NCI-H526 treated with DMSO at 0.1 percent for 48 hours (cell line): Measurements from ENCODE around the gene SMIM14.
A peak's percentile ranks its signal among the peaks of the same experiment; 100 is the strongest.
"Not testable (repeated sequence)": the region's sequence is repeated elsewhere in the genome, so short reads cannot be mapped to it uniquely, and the experiment has no call there.

Experiments
- DNase-seq: peaks from one replicate; lab custom pipeline; 2025; lab: John Stamatoyannopoulos, UW

The SMIM14 gene

DNA sequence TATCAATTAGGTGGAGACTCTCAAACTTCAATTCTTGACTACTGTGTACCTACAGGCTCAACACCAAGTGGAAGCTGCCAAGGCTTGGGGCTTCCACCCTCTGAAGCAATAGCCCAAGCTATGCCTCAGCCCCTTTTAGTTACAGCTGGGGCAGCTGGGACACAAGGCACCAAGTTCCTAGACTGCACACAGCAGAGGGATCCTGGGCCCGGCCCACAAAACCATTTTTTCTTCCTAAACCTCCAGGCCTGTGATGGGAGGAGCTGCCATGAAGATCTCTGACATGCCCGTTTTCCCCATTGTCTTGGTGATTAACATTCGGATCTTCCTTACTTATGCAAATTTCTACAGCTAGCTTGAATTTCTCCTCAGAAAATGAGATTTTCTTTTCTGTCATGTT, 108.0 kb downstream of the SMIM14 start:
- DNase-seq = no peak

DNA sequence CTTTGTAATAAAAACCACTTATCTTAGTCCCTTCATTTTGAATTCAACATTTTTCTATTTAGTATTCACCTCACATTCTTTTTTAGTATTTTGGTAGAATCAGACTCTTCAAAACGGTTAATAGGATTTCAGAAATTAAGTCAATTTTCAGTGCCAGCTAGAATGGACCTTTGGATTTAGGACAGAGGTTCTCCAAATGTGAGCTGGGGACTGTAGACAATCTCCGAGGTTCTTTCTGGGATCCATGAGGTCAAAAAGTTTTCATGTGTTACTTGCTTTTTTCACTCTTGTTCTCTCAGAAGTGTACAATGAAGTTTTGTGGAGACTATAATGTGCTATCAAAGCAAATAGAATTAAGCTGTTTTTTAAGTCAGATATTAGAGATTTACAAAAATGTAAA, 109.1 kb downstream of the SMIM14 start:
- no peak for DNase-seq

GRCh38 chr4:39528061-39528465, 110.6 kb downstream of the SMIM14 start:
- DNase-seq = no peak

DNA sequence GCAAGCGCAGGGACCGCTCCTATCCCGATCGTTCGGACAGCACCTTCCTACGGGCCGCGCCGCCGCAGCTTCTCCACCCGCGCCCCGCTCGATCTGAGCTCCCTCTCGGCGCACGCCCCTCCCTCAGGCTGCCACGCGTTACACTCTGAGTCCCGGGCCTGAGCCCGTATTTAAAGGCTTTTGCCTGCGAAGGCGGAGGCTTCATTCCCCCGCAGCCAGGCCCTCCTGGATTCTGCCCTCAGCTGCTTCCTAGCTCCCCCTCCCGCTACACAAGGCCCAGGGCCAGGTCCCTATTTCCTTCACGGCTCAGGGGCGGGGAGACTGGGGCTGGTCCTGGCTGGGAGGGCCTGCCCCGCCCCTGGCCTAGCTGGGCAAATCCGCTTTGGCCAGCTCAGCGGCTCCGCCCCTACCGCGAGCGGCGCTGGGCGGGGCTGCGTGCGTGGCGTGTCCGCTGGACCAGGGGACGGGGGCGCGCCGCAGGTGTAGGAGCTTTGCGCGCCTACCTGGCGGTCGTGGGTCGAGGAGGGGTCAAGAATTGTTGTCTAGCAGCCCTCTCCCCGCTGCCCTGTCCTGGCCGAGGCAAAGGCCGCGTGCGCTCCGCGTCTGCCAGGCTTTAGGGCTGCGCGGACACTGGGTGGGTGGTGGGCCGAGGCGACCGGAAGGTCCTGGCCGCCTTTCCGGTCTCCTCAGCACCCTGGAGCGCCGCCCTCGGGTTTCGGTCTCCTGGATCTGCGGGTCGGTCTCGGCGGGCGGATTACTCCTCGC, 111.2 kb downstream of the SMIM14 start, which contains the start of gene UGDH:
UGDH (minus strand) TSS at position 144 of the 765 bp plus-strand sequence. CDS start 5,927 bp downstream, outside the sequence.
- DNase-seq = peak; percentile 97

- DNase-seq = peak; percentile 71
Observed at GRCh38 chr4:39526765-39527295, 111.8 kb downstream of the SMIM14 start.

- no peak for DNase-seq
Observed at GRCh38 chr4:39525822-39526690, 112.6 kb downstream of the SMIM14 start.

DNA sequence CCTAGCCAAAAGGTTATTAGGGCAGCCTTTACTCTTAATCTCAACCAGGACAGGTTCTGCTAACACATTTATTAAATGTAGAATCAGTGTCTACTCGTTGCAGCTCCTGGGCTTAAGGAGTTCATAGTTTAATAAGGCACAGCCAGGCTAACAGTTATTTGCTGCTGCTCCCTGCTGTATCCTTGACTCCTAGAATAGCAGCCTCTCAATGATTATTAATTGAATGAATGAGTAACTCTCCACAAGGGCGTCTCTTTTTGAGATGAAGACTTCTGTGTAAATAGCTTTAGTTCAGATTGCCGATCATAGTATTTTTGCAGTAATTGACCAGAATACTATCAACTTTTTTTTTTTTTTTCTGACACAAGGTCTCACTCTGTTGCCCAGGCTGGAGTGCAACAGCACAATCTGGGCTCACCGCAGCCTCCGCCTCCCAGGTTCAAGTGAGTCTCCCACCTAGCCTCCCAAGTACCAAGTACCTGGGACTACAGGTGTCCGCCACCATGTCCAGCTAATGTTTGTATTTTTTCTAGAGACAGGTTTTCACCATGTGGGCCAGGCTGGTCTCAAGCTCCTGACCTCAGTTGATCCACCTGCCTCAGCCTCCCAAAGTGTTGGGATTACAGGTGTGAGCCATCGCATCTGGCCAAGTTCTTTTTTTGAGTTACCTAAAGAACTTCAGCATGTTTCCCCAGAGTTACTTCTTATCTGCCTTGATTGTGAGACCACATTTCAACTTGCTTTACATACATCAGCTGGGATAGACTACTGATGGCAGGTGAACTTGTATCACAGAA, 114.3 kb downstream of the SMIM14 start:
- DNase-seq = no peak

- DNase-seq = no peak
Observed at GRCh38 chr4:39522068-39522467, 116.6 kb downstream of the SMIM14 start.

DNA sequence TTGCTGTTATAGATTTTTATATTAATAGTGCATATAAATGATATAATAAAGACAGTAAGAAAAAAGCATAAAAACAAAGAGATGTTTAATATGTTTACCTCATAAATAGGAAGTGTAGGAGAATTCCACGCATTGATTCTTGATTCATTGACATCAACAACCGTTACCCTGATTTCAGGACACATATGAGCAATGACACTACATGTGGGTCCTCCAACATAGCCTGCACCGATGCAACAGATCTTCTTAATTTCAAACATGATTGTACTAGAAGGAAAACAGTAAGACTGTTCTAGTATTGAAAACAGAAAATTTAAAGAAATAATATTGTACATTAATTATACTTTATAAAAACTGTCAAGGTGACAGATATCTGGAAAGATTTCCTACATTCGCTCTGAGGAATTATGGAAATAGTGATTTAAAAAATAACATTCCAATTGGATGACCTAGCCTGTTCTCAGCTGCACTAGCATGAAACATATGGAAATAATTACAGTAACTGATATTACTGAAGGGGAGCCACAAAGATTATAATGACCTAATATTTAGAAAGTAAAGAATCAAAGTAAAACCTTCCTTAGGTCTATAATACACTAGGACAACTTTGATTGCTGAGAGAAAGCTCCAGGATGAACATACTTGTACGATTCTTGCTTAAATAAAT, 117.3 kb downstream of the SMIM14 start:
- DNase-seq = no peak

GRCh38 chr4:39518484-39518883, 120.2 kb downstream of the SMIM14 start:
- no peak for DNase-seq

DNA sequence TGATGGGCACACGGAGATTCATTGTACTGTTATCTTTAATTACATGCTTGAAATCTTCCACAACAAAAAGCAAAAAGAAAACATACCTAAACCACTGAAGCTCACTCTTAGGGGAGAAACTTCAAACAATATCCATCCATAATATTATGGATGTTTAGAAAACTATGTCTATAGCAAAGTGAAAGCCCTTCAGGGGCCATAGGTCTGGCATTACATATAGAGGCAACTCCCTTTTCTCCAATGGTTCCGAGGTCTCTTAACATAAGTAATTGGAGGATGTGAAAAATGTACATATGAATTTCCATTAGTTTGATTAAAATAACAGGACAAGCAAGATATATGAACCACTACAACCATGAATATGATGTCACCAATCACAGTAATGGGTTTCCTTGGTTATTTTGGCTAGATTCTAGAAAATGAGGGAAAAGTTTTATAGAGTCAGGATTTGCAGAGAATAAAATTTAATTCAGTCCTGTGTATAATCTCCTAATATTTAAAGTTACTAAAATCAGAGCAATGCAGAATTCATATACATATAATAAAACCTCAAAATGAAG, 122.2 kb downstream of the SMIM14 start:
- DNase-seq = no peak

- not testable (repeated sequence) for DNase-seq
Observed at GRCh38 chr4:39515669-39516401, 122.8 kb downstream of the SMIM14 start.

DNA sequence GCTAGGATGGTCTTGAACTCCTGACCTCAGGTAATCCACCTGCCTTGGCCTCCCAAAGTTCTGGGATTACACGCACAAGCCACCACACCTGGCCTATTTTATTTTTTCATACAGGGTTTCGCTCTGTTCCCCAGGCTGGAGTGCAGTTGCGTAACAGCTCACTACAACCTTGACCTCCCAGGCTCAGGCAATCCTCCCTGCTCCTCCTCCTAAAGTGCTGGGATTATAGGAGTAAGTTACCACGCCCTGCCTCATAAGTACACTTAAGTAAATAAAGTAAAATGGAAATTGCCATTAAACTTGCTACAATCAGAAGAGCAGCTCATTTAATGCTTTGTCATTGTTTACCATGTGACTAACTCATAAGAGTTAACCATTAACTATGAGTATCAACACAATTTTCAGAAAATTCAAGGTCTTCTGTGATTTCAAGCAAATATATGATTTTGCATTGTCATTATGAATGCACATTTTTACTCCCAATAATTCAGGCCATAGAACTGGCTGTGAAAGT, 123.7 kb downstream of the SMIM14 start:
- DNase-seq = no peak

DNA sequence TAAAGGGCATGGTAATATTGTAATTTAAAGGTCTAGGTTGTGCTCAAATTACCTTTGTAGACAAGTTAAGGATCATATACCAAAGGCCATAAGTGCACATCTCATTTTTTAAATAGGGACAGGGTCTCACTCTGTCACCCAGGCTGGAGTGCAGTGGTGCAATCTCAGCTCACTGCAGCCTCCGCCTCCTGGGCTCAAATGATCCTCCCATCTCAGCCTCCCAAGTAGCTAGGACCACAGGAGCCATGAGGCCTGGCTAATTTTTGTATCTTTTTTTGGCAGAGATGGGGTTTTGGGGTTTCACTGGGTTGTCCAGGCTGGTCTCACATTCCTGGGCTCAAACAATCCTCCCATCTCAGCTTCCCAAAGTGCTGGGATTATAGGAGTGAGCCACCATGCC, 124.4 kb downstream of the SMIM14 start:
- DNase-seq = not testable (repeated sequence)

DNA sequence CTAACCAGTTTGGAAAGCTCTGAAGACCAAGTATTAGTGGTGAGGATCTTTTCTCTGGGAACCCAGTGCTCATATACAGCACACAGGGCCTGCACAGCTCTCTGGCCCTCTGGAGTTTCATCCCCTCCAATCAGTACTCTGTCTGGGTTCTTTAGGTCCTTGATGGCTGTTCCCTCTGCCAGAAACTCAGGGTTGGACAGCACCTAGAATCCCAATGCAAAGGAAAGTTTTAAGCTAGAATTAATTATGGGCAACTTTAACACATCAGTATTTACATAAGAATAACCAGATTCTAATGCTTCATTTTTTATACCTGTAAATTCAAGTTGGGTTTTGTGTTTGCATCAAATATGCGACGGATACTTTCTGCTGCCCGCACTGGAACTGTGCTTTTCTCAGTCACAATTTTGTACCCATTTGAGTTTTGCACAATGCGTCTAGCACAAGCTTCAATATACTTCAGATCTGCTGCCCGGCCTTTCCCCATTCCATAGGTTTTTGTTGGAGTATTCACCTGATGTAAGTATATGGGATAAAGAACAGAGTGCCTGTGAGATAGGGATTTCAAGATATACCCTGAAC, 128.2 kb downstream of the SMIM14 start:
- DNase-seq = no peak

DNA sequence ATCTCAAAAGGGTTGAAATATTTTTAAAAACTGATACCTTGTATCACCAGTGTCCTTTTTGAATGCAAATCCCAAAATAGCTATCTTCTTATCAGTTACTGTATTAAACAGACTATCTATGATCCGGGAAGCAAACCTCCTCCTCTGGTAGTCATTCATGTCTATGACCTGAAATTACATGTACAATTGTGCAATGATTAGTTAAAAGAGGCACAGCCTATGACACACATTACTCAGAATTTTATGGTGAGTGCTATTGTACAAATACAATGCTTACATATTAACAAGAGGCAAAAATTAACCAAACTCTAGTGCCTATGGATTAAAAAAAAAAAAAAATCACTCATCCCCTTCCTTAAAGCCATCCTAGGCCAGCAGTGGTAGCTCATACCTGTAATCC, 133.1 kb downstream of the SMIM14 start:
- no peak for DNase-seq

DNA sequence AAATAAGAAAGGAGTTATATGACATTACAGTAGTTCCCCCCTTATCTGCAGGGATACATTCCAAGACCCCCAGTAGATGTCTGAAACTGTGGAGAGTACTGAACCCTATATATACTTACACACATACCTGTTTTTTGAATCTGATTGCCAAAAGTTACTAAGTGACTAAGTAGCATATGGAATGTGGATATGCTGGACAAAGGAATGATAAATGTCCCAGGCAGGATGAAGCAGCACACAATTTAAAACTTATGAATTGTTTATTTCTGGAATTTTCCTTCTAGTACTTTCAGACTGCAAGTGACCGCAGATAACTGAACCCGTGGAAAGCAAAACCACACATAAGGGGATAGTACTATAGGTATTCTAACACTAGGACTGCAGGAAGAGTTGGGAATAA, 134.1 kb downstream of the SMIM14 start:
- DNase-seq = no peak

DNA sequence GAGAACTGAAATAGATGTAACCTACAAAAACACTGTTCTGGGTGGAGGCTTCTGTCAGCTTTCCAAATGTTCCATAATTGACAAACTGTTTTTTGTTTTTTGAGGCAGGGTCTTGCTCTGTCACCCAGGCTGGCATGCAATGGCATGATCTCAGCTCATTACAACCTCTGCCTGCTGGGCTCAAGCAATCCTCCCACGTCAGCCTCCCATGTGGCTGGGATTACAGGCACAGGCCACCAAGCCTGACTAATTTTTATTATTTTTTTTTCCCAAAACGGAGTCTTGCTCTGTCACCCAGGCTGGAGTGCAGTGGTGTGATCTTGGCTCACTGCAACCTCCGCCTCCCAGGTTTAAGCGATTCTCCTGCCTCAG, 136.0 kb downstream of the SMIM14 start:
- not testable (repeated sequence) for DNase-seq

DNA sequence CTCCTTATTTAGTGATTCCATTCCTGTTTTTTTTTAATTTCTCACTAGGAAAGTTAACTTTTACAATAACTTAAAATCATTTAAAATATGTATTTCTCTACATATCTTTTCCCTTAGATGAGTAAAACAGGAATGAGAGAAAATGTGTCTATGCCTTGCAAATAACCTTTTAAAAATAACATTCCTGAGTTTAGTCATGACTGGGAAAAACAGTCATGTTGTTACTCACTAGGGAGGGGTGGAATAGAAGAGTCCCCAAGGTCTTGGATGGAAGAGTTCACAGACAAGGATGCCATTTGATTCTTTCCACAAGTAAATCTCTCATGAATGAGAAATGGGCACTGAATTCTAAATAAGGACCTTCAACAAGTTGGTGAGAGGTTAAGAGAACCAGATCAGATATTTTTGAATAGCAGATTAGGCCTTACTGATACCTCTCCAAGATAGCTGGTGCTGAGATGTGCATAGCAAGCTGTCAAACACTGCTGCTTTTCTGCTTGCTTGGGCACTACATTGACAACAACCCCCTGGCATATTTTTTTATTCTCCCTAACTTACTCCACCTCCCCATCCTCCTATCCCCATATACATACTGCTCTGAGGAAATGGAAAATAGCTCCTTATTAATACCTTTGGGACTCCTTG, 136.5 kb downstream of the SMIM14 start:
- no peak for DNase-seq

- no peak for DNase-seq
Observed at GRCh38 chr4:39498727-39499020, 140.0 kb downstream of the SMIM14 start.
